Activated naive CD4-positive, alpha-beta T cell treated with anti-CD3 and anti-CD28 coated beads, Interleukin-2, amount 10 ng/mL, durations not matched to agents 5 hours and 36 hours (primary cell): ENCODE measurements around the gene ZNF484. TPM values are rescaled to one million over a fixed set of nuclear protein-coding genes. Genes with fewer than 3 reads are reported as not detected.

ENCODE experiments used
- total RNA-seq, 2 experiments: library from RNA; stranded (reverse); gene quantifications; one replicate each; pipeline ENCODE4 v1.2.3, GENCODE V29; 2021

The ZNF484 gene
- 10 to 100 TPM; 12.1 to 12.6 TPM for total RNA-seq

DNA sequence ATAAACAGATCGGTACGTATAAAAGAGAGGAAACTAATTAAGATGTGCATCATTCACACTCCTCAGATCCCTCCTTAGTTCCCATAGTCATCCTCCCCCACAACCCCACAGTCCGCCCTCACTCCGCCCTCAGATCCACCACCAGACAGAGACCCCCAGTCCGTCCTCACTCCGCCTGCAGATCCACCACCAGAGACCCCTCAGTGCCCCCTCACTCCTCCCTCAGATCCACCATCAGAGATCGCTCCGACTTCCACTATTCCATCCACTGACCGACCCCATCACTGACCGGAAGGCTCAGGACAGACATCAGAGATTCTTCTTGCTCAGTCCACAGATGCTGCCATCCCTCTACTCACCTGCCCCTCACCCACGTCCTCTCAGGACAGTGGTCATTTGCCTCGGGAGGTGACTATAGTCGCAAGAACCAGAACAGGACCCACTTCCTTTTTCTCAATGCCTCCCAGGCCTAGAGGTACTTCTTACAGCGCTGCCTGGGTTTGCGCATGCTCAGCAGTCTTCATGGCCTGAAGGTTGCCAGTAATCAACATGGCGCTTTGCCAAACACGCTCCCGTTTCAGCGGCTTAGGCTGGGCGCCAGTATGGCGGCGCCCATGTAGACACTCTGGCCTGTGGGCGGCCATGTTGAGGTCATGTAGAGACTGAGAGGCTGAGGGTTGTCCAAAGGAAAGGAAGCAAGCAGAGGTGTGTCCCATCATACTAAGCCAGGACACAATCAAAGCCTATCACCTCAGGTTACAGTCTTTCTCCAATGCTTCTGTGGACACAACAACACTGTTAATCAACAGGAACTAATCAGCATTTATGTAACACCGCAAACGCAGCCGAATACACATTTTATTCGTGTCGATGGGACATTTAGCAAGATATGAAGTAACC is at the start of gene ZNF484:
ZNF484 (minus strand) TSS at position 508 of the 900 bp plus-strand sequence. CDS start 3,009 bp downstream, outside the sequence.

Other genes starting within 250 kb of the ZNF484 start
- 1 to 10 TPM; 8.7 to 9.0 TPM for gene IPPK, start 207.9 kb downstream of the ZNF484 start, total RNA-seq
- 10 to 100 TPM; 29.2 to 30.2 TPM for gene BICD2, start 113.2 kb downstream of the ZNF484 start, total RNA-seq
- gene FGD3, start 69.5 kb upstream of the ZNF484 start, total RNA-seq, result 100 to 1,000 TPM; 143 to 155 TPM
- gene SUSD3, start 180.7 kb upstream of the ZNF484 start, total RNA-seq, result 10 to 100 TPM; 81.9 to 89.4 TPM
- 10 to 100 TPM; 49.8 to 50.3 TPM for gene CARD19, start 218.2 kb upstream of the ZNF484 start, total RNA-seq